Activated T-helper 1 cell treated with Interleukin-2 at 50 U/mL for 16 hours (primary cell): ENCODE measurements around the gene RGL1.
"Not testable (repeated sequence)": the region's sequence is repeated elsewhere in the genome, so short reads cannot be mapped to it uniquely, and the experiment has no call there.

Experiments
- DNase-seq: peaks from one replicate; pipeline ENCODE4 v3.0.0-alpha.2; 2020; ENCODE audit warnings: low read depth

Gene RGL1

GRCh38 chr1:183804916-183805841 is at the start of gene RGL1:
Gene RGL1 (plus strand): TSS chr1:183805120. CDS start chr1:183805298, 178 bp downstream.
- peak; percentile 0 for DNase-seq

- no peak for DNase-seq
Observed at GRCh38 chr1:183756326-183756725, 48.6 kb upstream of the RGL1 start.

DNA sequence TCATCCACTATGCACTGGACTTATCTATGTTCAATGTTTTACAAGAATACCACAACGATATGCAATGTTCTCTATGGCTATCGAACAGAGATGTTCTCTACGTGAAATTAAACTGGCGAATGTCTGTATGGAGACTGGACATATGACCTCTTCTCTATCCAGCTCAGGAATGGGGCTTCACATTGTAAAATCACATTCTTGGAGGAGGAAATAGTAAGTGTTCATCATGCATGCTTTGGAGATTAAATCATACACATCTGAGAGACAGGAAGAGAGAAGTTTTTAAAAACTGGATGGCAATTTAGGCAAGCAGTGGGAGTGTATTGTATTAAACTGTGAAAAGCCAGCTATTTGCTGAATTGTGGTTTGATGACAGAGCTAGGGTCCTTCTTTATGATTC is 47.9 kb upstream of the RGL1 start:
- DNase-seq, result no peak

DNA sequence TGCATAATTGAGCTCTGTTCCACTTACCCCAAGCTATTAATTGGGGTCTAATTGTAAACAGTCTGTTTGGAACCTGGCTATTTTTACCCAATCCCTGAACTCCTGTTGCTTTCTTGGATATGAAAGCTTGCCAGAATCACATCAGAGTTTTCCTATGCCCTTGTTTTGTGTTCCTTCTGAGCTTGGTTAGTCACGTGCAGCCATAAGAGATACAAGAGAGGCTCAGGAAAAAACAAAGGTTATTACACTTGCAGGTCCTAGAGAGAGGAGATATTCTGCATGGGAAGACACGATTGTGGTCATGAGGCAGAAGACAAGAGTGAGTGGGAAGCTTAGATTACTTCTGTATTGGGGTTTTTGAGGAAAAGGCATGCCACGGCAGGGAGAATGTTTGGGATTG is 46.0 kb upstream of the RGL1 start:
- DNase-seq, result no peak

DNA sequence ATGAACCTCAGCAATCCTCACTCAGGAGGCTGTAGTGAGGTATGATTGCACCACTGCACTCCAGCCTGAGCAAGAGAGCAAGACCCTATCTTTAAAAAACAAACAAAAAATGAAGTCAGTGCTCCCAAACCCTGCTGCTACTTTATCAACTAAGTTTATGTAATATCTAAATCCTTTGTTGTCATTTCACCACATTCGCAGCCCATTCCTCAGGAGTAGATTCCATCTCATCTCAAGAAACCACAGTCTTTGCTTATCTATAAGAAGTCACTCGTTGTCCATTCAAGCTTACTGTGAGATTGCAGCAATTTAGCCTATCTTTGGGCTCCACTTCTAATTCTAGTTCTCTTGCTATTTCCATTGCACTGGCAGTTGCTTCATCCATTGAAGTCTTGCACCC is 44.3 kb upstream of the RGL1 start:
- no peak for DNase-seq

DNA sequence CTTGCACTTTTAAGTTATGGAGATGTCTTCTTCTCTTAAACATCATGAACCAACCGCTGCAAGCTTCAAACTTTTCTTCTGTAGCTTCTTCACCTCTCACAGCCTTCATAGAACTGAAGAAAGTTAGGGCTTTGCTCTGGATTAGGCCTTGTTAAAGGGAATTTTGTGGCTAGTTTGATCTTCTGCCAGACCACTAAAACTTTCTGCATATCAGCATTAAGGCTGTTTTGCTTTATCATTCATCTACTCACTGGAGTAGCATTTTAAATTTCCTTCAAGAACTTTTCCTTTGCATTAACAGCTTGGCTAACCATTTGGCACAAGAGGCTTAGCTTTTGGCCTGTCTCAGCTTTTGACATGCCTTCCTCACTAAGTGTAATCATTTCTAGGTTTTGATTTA is 43.0 kb upstream of the RGL1 start:
- no peak for DNase-seq

DNA sequence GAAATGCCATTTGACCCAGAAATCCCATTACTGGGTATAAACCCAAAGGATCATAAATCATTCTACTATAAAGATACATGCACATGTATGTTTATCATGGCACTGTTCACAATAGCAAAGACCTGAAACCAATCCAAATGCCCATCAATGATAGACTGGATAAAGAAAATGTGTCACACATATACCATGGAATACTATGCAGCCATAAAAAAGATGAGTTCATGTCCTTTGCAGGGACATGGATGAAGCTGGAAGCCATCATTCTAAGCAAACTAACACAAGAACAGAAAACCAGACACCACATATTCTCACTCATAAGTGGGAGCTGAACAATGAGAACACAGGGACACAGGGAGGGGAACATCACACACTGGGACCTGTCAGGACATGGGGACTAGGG is 42.1 kb upstream of the RGL1 start:
- DNase-seq, result not testable (repeated sequence)

DNA sequence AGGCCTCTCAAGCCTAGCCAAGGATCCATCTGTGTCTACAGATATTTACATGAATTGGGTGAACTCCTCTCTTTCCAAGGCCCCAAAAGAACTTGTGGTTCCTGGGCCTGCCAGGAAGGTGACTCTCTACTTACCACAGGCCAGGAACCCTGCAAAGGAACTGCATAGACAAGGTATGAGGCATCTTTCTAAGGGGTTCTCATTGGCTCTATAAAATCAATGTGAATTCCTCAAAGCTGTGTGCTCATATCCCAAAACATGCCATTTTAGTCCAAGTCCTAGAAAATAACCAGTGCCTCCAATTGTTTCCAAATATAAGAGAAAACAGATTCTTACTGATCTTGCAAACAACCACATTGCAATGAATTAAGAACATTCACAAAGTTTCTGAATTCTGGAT is 39.9 kb upstream of the RGL1 start:
- DNase-seq, result no peak

- DNase-seq, result no peak
Observed at GRCh38 chr1:183769956-183770815, 34.7 kb upstream of the RGL1 start.

DNA sequence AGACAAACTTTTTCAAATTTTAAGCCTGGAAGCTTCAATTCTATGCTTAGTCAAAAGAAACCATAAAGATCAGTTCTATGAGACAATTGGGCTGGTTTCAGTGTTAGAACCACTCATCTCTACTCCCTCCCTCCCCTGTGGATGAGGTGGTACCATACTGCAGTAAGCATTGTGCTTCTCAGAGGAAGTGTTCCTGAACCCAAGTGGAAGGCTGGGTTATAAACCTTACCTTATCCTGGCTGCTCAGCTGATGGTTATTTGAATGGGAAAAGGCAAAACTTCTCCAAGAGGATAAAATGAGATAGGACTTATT is 34.1 kb upstream of the RGL1 start:
- DNase-seq, result no peak

DNA sequence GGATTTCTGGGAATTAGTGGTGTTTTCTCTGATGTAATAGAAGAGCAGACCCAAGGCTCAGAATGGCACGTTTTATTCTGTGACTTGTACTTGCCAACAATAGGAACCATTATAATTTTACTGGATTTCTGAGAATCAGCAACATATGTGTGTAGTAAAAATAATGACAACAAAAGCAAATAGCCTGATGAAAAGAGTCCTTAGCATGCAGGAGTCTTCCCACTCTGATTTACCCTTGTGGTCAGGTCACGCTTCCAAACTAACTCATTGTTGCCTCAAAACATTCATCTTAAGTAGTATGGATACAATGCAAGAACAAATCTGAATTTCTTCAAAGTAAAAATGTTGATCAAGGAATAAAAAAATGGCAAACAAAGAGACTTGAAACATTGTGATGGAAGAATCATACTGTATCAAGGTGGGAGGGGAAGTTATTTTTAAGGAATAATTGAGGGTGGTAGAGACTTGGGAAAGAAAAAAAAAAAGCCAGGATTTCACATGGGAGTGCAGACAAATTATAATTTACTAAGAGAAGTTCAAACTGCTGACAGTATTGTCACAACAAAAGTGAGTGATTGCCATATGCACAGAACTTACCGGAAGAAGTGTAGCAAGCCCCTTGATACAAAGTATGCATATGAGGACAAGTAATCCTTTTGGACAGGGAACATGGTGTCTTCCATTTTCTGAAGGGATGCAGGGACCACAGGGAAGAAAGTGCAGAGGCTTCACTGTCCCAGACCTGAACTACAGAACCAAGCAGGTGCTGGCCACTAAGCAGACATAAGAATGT is 31.2 kb upstream of the RGL1 start:
- DNase-seq, result no peak

DNA sequence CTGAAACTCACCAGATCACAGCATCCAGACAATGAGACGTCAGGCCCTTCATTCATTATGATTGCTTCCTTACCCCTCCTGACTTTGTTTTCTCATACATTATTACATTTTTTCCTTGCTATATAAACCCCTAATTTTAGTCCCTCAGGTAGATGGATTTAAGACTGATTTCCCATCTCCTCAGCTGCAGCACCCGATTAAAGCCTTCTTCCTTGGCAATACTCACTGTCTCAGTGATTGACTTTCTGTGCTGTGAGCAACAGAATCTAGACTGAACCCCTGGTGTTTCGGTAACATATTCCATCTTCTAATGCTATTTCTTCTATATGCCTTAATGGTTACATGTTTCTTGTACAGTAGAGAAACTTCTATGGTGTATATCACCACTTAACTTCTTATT is 30.0 kb upstream of the RGL1 start:
- DNase-seq, result no peak

DNA sequence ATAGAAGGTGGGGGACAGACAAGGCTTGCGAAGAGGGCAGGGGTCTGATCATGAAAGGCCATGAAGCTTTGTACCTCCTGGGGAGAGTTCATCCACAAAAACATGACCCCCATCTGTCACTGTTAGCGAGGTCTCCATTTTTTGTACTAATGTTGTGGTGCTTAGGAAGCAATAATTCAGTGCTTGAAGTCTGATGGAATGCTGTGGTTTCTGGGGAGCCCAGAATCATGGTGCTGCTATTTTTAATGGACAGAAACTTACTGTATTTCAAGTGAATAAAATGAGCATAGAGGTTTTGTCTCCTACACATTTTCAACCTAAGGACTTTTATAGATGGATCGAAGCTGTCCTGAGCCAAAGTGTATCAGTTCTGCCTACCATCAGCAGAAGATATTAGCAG is 28.2 kb upstream of the RGL1 start:
- DNase-seq, result no peak

DNA sequence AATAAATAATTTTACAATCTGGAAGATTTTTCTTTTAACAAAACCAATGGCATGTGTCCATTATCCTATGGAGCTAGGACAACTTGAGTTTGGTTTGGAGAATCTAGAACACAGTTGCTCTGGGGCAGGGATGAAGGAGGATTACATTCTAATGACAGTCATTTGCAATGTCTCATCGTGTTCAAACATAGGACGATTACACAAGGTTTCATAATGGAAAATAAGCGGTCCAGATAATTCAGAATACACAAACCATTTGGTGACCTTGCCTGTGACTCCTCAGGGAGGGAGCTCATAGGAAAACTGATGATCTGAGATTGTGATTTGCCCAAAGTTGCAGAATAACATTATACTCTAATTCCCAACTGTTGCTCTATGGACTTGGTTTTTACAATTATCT is 27.6 kb upstream of the RGL1 start:
- no peak for DNase-seq

GRCh38 chr1:183778045-183778444 is 26.9 kb upstream of the RGL1 start:
- no peak for DNase-seq

- no peak for DNase-seq
Observed at GRCh38 chr1:183778568-183779433, 26.1 kb upstream of the RGL1 start.

DNA sequence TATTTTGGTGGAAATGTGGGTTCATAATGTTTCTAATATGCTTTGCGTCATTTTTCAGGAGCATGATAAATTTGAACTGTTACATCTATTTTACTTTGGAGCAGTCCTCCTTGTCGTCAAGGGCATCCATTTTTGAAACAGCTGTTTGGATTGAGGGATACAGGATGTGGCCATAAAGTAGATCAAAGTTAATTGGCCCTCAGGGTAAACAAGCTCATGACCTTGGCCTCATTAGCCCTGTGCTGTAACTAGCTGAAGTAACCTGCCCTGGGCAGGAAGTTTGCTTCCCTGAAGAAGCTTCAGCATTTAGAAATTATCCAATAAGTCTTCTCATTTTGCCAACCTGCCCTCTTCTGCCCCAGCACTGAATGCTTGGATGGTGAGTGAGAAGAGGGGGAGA is 24.8 kb upstream of the RGL1 start:
- no peak for DNase-seq

- DNase-seq, result no peak
Observed at GRCh38 chr1:183780757-183781156, 24.2 kb upstream of the RGL1 start.

GRCh38 chr1:183783342-183783741 is 21.6 kb upstream of the RGL1 start:
- no peak for DNase-seq

DNA sequence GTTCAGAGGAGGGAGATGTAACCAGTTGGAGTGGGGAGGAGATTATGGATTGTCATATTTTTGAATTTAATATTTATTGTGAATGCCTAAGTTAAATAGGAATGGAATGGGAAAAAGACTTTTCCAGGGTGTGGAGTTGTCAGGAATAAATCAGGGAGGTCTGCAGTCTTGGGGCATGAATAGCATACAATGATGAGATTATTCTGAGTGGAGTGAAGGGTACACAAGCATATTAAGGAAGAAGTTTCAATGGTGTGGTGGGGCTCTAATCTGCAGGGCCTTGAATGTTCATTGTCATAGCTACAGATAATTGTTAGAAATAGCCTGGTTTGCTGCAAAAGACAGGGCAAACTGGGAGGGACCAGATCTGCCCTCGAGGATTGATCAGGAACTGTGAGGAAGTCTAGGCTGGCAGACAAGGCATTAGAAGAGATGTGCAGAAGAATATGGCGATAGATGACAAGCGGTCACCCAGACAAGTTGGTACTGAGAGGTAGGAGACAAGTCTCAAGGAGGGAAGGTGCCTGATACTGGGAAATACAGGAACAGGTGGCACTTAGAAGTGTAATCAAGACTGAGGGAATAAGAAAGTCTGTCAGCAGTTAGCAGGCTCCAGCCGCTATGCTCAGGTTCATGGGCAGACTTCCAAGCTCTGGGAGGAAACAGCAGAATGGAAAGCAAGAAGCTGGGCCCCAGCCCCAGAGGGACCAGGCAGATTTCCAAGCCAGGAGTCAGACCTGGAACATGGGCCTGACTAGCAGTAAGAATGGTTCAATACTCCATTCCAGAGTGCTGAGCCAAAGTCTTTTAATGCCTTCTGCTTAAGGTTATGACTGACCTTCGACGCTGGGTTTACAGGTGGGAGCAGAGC is 20.9 kb upstream of the RGL1 start:
- DNase-seq, result no peak
